GM12864 (cell line): ENCODE results near the gene CTNNA3.

Experiments used
- DNase-seq: peaks from one replicate; pipeline ENCODE4 v3.0.0-alpha.2; 2011; ENCODE audit warnings: low read depth
- H3K4me3 ChIP-seq: 2 replicates; pipeline ENCODE4 v1.5.1; 2011; ENCODE audit warnings: mild to moderate bottlenecking, low read depth, low read length, control low read depth
- TF ChIP-seq, protein P1 (sequence below): IDR thresholded peaks from 2 replicates; pipeline ENCODE4 v1.5.1; 2011; ENCODE audit warnings: low read depth, mild to moderate bottlenecking, moderate library complexity, low read length, control low read depth, inconsistent platforms; ENCODE audit errors: missing control alignments

CTNNA3 gene

DNA sequence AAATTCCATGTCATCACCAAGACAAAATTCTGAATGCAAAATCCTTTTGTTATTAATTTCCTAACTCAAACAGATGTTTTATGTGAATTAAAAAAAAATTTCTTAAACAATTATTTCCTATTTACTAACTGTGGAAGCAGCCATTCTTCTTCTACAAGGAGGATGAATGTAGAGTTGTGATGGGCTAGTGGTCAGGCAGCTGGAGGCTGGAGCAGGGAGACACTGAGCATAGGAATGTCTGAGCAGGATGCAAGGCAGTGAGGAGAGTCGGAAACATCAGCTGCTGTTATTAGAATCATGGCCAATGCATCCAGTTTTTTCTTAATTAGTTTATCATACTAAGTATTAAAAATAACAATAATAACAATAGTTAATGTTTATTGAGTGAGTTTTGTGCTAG is 872.7 kb downstream of the CTNNA3 start:
- H3K4me3 ChIP-seq: no peak overlapping the region
- no peak for DNase-seq
- TF ChIP-seq, protein P1, sequence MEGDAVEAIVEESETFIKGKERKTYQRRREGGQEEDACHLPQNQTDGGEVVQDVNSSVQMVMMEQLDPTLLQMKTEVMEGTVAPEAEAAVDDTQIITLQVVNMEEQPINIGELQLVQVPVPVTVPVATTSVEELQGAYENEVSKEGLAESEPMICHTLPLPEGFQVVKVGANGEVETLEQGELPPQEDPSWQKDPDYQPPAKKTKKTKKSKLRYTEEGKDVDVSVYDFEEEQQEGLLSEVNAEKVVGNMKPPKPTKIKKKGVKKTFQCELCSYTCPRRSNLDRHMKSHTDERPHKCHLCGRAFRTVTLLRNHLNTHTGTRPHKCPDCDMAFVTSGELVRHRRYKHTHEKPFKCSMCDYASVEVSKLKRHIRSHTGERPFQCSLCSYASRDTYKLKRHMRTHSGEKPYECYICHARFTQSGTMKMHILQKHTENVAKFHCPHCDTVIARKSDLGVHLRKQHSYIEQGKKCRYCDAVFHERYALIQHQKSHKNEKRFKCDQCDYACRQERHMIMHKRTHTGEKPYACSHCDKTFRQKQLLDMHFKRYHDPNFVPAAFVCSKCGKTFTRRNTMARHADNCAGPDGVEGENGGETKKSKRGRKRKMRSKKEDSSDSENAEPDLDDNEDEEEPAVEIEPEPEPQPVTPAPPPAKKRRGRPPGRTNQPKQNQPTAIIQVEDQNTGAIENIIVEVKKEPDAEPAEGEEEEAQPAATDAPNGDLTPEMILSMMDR: no peak

DNA sequence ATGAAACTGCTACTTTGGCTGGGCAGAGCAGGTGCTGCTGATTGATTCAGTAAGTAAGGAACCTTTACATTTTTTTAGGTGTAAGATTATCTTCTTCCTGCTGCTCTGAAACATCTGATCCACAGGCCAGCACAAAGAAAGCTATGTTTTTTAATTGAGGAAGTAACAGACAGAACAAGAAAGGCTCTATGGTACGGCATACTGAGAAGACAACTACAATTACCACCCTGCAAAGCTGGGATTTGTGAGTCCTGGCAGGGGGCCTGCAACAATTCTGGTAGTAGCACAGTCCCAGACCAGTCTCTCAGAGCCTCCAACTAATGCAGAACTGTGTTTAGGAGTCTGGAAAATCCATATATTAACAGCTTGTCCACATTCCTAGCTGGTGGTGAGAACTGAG is 873.2 kb downstream of the CTNNA3 start:
- TF ChIP-seq, protein P1: no peak
- no peak for DNase-seq
- no peak overlapping the region for H3K4me3 ChIP-seq

DNA sequence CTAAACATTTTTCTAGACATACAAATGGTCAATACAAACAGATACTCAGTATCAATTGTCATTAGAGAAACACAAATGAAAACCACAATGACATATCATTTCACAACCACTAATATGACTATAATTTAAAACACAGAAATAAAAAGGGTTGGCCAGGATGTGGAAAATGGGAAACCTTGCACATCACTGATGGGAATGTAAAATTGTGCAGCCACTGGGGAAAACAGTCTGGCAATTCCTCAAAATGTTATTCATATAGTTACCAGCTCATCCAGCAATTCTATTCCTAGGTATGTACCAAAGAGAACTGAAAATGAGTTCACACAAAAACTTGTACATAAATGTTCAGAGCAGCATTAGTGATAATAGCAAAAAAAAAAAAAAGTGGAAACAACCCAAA is 876.3 kb downstream of the CTNNA3 start:
- no peak for DNase-seq
- TF ChIP-seq, protein P1: no peak
- no peak overlapping the region for H3K4me3 ChIP-seq

DNA sequence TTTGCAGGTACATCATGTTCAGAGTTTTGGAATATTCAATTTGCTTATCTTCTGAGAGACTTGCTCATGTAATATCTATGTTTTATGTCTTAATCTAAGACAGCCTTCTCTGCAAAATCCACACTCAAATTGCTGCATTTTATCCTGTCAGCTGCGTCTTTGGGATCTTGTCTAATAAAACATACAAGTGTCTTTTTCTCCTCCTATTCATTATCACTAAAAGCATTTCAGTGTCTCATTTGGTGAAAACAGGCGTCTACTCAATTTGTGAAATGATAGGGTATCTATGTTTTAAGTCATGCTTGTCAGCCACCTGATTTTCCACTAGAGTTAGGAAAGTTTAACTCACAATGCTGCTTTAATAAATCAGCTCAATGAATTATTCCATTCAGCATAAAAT is 882.9 kb downstream of the CTNNA3 start:
- TF ChIP-seq, protein P1: no peak
- no peak for DNase-seq
- H3K4me3 ChIP-seq: no peak overlapping the region

DNA sequence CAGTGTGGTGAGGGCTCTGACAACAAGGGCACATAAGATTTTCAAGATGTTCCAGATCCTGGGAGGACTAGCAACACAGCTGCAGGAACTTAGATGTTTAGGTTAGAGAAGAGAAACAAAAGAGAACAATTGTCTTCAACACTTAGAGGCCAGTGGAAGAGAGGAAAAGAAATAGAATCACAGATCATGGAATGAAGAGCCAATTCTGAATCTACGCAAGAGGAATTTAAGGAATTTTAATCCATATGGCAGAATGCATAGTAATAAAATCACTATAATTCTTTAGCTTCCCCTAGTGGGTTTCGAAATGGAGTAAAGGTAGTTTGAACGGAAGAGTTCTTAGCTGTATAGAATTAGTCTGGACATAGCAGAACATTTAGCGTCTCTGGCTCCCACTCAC is 884.8 kb downstream of the CTNNA3 start:
- no peak overlapping the region for H3K4me3 ChIP-seq
- DNase-seq: no peak
- TF ChIP-seq, protein P1: no peak

DNA sequence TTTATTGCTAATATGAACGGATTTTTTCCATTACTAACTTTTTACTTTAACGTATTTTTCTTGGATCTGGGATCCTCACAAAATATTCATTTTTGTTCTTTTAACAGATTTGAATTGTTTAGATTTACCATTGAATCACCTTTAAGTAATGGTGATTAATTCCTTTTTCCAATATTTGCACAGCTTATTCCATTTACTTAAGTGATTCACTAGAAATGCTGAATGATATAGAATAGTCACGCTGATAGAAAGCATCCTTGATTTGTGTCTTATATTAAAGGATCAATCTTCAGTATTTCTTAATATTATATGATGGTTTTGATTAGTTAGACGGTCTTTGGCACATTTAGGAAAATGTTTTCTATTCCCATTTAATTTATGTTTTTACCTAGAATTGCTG is 886.6 kb downstream of the CTNNA3 start:
- H3K4me3 ChIP-seq: no peak overlapping the region
- no peak for DNase-seq
- TF ChIP-seq, protein P1: no peak

DNA sequence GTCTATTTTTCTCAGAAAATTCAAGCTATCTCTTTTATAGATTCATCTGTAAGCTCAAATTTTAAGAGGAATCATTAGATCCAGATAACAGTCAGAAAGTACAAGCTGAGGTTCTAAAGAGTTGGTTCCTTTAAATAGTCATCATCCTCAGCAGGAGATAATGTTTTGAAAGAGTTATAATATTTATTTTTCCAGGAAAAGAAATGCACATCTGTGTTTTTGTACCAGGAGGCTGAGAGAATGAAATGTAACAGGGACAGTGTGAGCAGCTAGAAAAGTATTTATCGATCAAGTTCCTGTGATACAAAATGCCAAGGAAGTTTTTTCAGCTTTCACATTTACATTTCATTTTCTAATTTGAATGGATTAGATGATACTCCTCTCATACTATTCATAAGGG is 890.4 kb downstream of the CTNNA3 start:
- no peak for DNase-seq
- no peak overlapping the region for H3K4me3 ChIP-seq
- TF ChIP-seq, protein P1: no peak
